Measurements from ENCODE around the gene TCF25. TPM values are rescaled to one million over a fixed set of nuclear protein-coding genes. Genes with fewer than 3 reads are reported as not detected.

TCF25 gene
- total and polyA plus RNA-seq, 2 donors (not counting 1 experiment from before 2014, with no cell fraction given): 150 to 176 TPM

DNA sequence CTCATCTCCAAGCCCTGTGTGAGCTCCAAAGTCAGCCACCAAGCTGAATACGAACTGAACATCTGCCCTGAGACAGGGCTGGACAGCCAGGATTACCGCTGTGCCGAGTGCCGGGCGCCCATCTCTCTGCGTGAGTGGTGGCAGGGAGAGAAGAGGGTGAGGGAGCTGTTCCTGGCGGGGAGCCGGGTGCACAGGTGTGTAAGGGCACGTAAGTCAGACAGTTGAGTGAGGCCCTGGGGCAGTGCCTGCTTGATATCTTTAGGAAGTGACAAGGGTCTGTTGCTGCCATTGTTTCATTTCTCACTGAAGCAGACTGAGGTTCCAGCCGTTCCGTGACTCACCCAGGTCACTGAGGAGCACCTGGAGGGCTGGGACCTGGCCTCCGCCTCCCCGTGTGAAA is 87.6 kb downstream of the TCF25 start:
- H3K36me3 ChIP-seq (ENCODE audit: control insufficient read depth, insufficient read depth, low read length): peaks cover 20% of the 10 kb centered on the region

More for the DNA sequence above, 87.6 kb downstream of the TCF25 start:
- Histone ChIP-seq H3K4me2 (ENCODE audit: extremely low read depth, insufficient read depth, low read length) (no peak overlapping the region), H3K4me3 (replicated peaks in 1 of 4; ENCODE audit: control extremely low read depth in 1 of 4, insufficient read depth in 1 of 4, low read depth in 3 of 4, low read length in 4 of 4) (no peak overlapping the region), H3K9me3 (ENCODE audit: control insufficient read depth, insufficient read depth, low read depth, low read length) (no peaks in the 10 kb centered on the region), H2AFZ (ENCODE audit: low read length) (no peak overlapping the region), H3K4me1 (ENCODE audit: control insufficient read depth, extremely low read depth, insufficient read depth, low read length) (no peaks in the 10 kb centered on the region), H3K27me3 (ENCODE audit: control insufficient read depth, insufficient read depth, low read length) (no peaks in the 10 kb centered on the region), H3K27ac (ENCODE audit: insufficient read depth, low read length) (no peak overlapping the region), H3K9ac (ENCODE audit: insufficient read depth, low read length) (no peak overlapping the region), H4K20me1 (ENCODE audit: control insufficient read depth, extremely low read depth, insufficient read depth, low read length) (no peaks in the 10 kb centered on the region), H3K79me2 (ENCODE audit: control insufficient read depth, insufficient read depth, low read length) (no peaks in the 10 kb centered on the region)
- TF ChIP-seq, protein P1, sequence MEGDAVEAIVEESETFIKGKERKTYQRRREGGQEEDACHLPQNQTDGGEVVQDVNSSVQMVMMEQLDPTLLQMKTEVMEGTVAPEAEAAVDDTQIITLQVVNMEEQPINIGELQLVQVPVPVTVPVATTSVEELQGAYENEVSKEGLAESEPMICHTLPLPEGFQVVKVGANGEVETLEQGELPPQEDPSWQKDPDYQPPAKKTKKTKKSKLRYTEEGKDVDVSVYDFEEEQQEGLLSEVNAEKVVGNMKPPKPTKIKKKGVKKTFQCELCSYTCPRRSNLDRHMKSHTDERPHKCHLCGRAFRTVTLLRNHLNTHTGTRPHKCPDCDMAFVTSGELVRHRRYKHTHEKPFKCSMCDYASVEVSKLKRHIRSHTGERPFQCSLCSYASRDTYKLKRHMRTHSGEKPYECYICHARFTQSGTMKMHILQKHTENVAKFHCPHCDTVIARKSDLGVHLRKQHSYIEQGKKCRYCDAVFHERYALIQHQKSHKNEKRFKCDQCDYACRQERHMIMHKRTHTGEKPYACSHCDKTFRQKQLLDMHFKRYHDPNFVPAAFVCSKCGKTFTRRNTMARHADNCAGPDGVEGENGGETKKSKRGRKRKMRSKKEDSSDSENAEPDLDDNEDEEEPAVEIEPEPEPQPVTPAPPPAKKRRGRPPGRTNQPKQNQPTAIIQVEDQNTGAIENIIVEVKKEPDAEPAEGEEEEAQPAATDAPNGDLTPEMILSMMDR (conservative IDR thresholded peaks at IDR 0.05 in 1 of 2, IDR thresholded peaks at IDR 0.05 in 1 of 2; ENCODE audit: low read depth in 1 of 2, low read length in 2 of 2): no peak
- TF ChIP-seq EZH2 (IDR thresholded peaks at IDR 0.05; ENCODE audit: low read length, missing control alignments): no peak
- DNase-seq (ENCODE audit: low read depth in 2 of 2): no peak

Other genes with a start within 250 kb of the TCF25 start
- gene CHMP1A, start 215.9 kb upstream of the TCF25 start, total RNA-seq: 60.9 and 66.2 TPM in 2 replicates
- 61.0 and 65.3 TPM in 2 replicates for gene CHMP1A, start 215.9 kb upstream of the TCF25 start, polyA plus RNA-seq
- 1.5 and 2.0 TPM in 2 replicates for gene SPATA33, start 215.8 kb upstream of the TCF25 start, total RNA-seq
- gene SPATA33, start 215.8 kb upstream of the TCF25 start, polyA plus RNA-seq: 2.8 and 5.2 TPM in 2 replicates
- gene CDK10, start 186.9 kb upstream of the TCF25 start, total RNA-seq: 37.5 and 41.9 TPM in 2 replicates
- gene CDK10, start 186.9 kb upstream of the TCF25 start, polyA plus RNA-seq: 22.9 and 27.3 TPM in 2 replicates
- gene SPATA2L, start 171.9 kb upstream of the TCF25 start, total RNA-seq: 7.3 and 10.3 TPM in 2 replicates
- 1.7 and 1.8 TPM in 2 replicates for gene SPATA2L, start 171.9 kb upstream of the TCF25 start, polyA plus RNA-seq
- 7.2 and 13.0 TPM in 2 replicates for gene VPS9D1, start 152.7 kb upstream of the TCF25 start, total RNA-seq
- 6.3 and 6.4 TPM in 2 replicates for gene VPS9D1, start 152.7 kb upstream of the TCF25 start, polyA plus RNA-seq
- 12.7 and 12.8 TPM in 2 replicates for gene ZNF276, start 152.1 kb upstream of the TCF25 start, total RNA-seq
- 6.2 and 7.3 TPM in 2 replicates for gene ZNF276, start 152.1 kb upstream of the TCF25 start, polyA plus RNA-seq
- gene FANCA, start 56.9 kb upstream of the TCF25 start, total RNA-seq: 1.8 and 5.1 TPM in 2 replicates
- 6.9 and 26.1 TPM in 2 replicates for gene FANCA, start 56.9 kb upstream of the TCF25 start, polyA plus RNA-seq
- gene SPIRE2, start 45.1 kb upstream of the TCF25 start, total RNA-seq: 2.6 and 3.8 TPM in 2 replicates
- gene SPIRE2, start 45.1 kb upstream of the TCF25 start, polyA plus RNA-seq: 0.59 and 1.8 TPM in 2 replicates
- gene MC1R, start 45.3 kb downstream of the TCF25 start, total RNA-seq: 3.1 and 4.3 TPM in 2 replicates
- 2.9 and 3.0 TPM in 2 replicates for gene MC1R, start 45.3 kb downstream of the TCF25 start, polyA plus RNA-seq
- 253 and 294 TPM in 2 replicates for gene TUBB3, start 49.8 kb downstream of the TCF25 start, total RNA-seq
- gene TUBB3, start 49.8 kb downstream of the TCF25 start, polyA plus RNA-seq: 134 and 233 TPM in 2 replicates
- 68.8 and 102 TPM in 2 replicates for gene DEF8, start 75.2 kb downstream of the TCF25 start, total RNA-seq
- gene DEF8, start 75.2 kb downstream of the TCF25 start, polyA plus RNA-seq: 63.5 and 93.1 TPM in 2 replicates
- 1.3 and 3.6 TPM in 2 replicates for gene DBNDD1, start 145.9 kb downstream of the TCF25 start, total RNA-seq
- 2.1 and 7.4 TPM in 2 replicates for gene DBNDD1, start 145.9 kb downstream of the TCF25 start, polyA plus RNA-seq
- not detected in 2 replicates for gene PRDM7, start 203.7 kb downstream of the TCF25 start, total RNA-seq
- gene PRDM7, start 203.7 kb downstream of the TCF25 start, polyA plus RNA-seq: not detected in 2 replicates